AG04450 (cell line): ENCODE measurements around the gene NFASC. TPM values are rescaled to one million over a fixed set of nuclear protein-coding genes. Genes with fewer than 3 reads are reported as not detected.

Source experiments
- CTCF ChIA-PET: fragments of 300-600, 350-600 bp; formaldehyde crosslinking; extraction: SDS; loops from one replicate; lab custom pipeline; 2022; ENCODE audit warnings: antibody characterized with exemption, inconsistent platforms; lab: Charles Lee
- POLR2A ChIA-PET: fragments of 350-600 bp; formaldehyde crosslinking; extraction: SDS; loops from one replicate; lab custom pipeline; 2021; ENCODE audit warnings: antibody characterized with exemption, inconsistent platforms; lab: Yijun Ruan, JAX
- DNase-seq: peaks from one replicate; pipeline ENCODE4 v3.0.0-alpha.2; 2011; ENCODE audit warnings: low read depth, low spot score
- H3K27ac ChIP-seq: one replicate; pipeline ENCODE4 v1.5.1; 2012; ENCODE audit warnings: low read depth, low read length, control low read depth
- H3K27me3 ChIP-seq: one replicate; pipeline ENCODE4 v1.6.0; 2012; ENCODE audit warnings: low read length; ENCODE audit not compliant: control insufficient read depth, insufficient read depth
- H3K4me3 ChIP-seq: 2 replicates; pipeline ENCODE4 v1.5.1; 2011; ENCODE audit warnings: mild to moderate bottlenecking, low read depth, low read length, control low read depth
- H3K9me3 ChIP-seq: 2 replicates; pipeline ENCODE4 v1.5.1; 2012; ENCODE audit warnings: low read length; ENCODE audit not compliant: control insufficient read depth, insufficient read depth
- CTCF ChIP-seq: IDR thresholded peaks from 2 replicates; pipeline ENCODE4 v1.5.1; 2011; ENCODE audit warnings: low read depth, low read length, control low read depth, inconsistent platforms
- polyA plus RNA-seq: library from polyadenylated mRNA; depleted of rRNA; stranded (reverse); fragments of >200 nt; gene quantifications from 2 replicates; pipeline ENCODE4 v1.2.3, GENCODE V29; 2011

NFASC gene
- polyA plus RNA-seq, 1 experiment, result 1.8 TPM

- no peak overlapping the region for H3K4me3 ChIP-seq
- H3K9me3 ChIP-seq, result no peaks in the 10 kb centered on the region; the same call in 1 of the 2 replicates
- no peak for DNase-seq
- no peak overlapping the region for H3K27ac ChIP-seq
- TF ChIP-seq CTCF, result no peak
- ChIA-PET POLR2A (no interaction called here), CTCF (interaction anchor here (1.2 to 4.0 kb wide), 2 partner anchors 10 to 64 kb away, joined by 3 to 15 read pairs; no protein-coding TSS in a partner anchor)
- H3K27me3 ChIP-seq, result peaks cover 20% of the 10 kb centered on the region
Observed at GRCh38 chr1:204996981-204997380, 126.3 kb downstream of the NFASC start.

GRCh38 chr1:204997591-204998355, 127.1 kb downstream of the NFASC start:
- no peak overlapping the region for H3K27ac ChIP-seq
- ChIA-PET POLR2A (no interaction called here), CTCF (interaction anchor here (0.9 to 4.0 kb wide), 3 partner anchors 8 to 64 kb away, joined by 3 to 15 read pairs (median 4); no protein-coding TSS in a partner anchor)
- no peak for TF ChIP-seq CTCF
- peaks cover 16% of the 10 kb centered on the region for H3K27me3 ChIP-seq
- no peaks in the 10 kb centered on the region; the same call in 1 of the 2 replicates for H3K9me3 ChIP-seq
- no peak for DNase-seq
- no peak overlapping the region for H3K4me3 ChIP-seq

GRCh38 chr1:205001162-205001561, 130.5 kb downstream of the NFASC start:
- CTCF ChIA-PET, result interaction anchor here (1.6 kb wide), 1 partner anchor 61 kb away, joined by 7 read pairs; no protein-coding TSS in a partner anchor
- TF ChIP-seq CTCF, result no peak
- no peak for DNase-seq
- no peak overlapping the region for H3K4me3 ChIP-seq
- no peaks in the 10 kb centered on the region; the same call in 1 of the 2 replicates for H3K9me3 ChIP-seq
- POLR2A ChIA-PET, result no interaction called here
- no peak overlapping the region for H3K27ac ChIP-seq
- peaks cover 27% of the 10 kb centered on the region for H3K27me3 ChIP-seq

- CTCF ChIA-PET, result interaction anchor here (1.2 to 1.6 kb wide), 2 partner anchors 13 to 59 kb away, joined by 3 to 7 read pairs; no protein-coding TSS in a partner anchor
- no peak for TF ChIP-seq CTCF
- no peak overlapping the region for H3K4me3 ChIP-seq
- DNase-seq, result no peak
- POLR2A ChIA-PET, result no interaction called here
- no peak overlapping the region for H3K27ac ChIP-seq
- H3K9me3 ChIP-seq, result no peaks in the 10 kb centered on the region
- peaks cover 27% of the 10 kb centered on the region for H3K27me3 ChIP-seq
Observed at GRCh38 chr1:205002705-205003104, 132.0 kb downstream of the NFASC start.
